ENCODE results near the gene IFNA8.

- TF ChIP-seq CTCF (IDR thresholded peaks at IDR 0.05) (no peak), EZH2 (IDR thresholded peaks at IDR 0.05; ENCODE audit: borderline replicate concordance, insufficient read depth, low read depth, low read length, poor library complexity, severe bottlenecking) (no peak)
These were observed 9.0 kb upstream of the IFNA8 start for GRCh38 chr9:21399956-21400355.
